ENCODE data around the gene ASB16.
A peak's percentile ranks its signal among the peaks of the same experiment; 100 is the strongest.

Gene ASB16, protein sequence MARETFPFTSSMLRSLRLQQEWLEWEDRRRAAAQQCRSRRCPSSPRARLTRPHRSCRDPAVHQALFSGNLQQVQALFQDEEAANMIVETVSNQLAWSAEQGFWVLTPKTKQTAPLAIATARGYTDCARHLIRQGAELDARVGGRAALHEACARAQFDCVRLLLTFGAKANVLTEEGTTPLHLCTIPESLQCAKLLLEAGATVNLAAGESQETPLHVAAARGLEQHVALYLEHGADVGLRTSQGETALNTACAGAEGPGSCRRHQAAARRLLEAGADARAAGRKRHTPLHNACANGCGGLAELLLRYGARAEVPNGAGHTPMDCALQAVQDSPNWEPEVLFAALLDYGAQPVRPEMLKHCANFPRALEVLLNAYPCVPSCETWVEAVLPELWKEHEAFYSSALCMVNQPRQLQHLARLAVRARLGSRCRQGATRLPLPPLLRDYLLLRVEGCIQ

GRCh38 chr17:44170499-44171201 lies at the start of gene ASB16:
ASB16 (plus strand) TSS chr17:44170704; CDS start chr17:44170790, 86 bp downstream.
- H3K36me3 ChIP-seq (replicated peaks; ENCODE audit: low read depth, low read length), result no peaks in the 10 kb centered on the region
- H3K27me3 ChIP-seq (ENCODE audit: low read depth, low read length), result no peaks in the 10 kb centered on the region; the same call in 1 of the 2 replicates
- H4K20me1 ChIP-seq (ENCODE audit: insufficient read depth, low read length), result no peaks in the 10 kb centered on the region
- TF ChIP-seq, protein P1, sequence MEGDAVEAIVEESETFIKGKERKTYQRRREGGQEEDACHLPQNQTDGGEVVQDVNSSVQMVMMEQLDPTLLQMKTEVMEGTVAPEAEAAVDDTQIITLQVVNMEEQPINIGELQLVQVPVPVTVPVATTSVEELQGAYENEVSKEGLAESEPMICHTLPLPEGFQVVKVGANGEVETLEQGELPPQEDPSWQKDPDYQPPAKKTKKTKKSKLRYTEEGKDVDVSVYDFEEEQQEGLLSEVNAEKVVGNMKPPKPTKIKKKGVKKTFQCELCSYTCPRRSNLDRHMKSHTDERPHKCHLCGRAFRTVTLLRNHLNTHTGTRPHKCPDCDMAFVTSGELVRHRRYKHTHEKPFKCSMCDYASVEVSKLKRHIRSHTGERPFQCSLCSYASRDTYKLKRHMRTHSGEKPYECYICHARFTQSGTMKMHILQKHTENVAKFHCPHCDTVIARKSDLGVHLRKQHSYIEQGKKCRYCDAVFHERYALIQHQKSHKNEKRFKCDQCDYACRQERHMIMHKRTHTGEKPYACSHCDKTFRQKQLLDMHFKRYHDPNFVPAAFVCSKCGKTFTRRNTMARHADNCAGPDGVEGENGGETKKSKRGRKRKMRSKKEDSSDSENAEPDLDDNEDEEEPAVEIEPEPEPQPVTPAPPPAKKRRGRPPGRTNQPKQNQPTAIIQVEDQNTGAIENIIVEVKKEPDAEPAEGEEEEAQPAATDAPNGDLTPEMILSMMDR (IDR thresholded peaks at IDR 0.05; ENCODE audit: low read depth, low read length), result no peak; the same call in 1 of the 2 replicates
- no peak for TF ChIP-seq EZH2phosphoT487 (IDR thresholded peaks at IDR 0.05; ENCODE audit: low read depth)
- no peak within 1 kb of the TSS for H3K27ac ChIP-seq (ENCODE audit: low read length)
- H3K4me2 ChIP-seq (ENCODE audit: low read length), result peak within 1 kb of the TSS; percentile 38
- no peaks in the 10 kb centered on the region for H3K9me3 ChIP-seq (ENCODE audit: insufficient read depth, low read length)
- peak within 1 kb of the TSS; percentile 6; the same call in 1 of the 2 replicates for H3K4me3 ChIP-seq (ENCODE audit: low read length)
- H2AFZ ChIP-seq (ENCODE audit: low read depth, low read length), result no peak within 1 kb of the TSS
- H3K4me1 ChIP-seq (ENCODE audit: low read length), result peaks cover 17% of the 10 kb centered on the region
- H3K9ac ChIP-seq (ENCODE audit: low read length), result no peak within 1 kb of the TSS
- H3K79me2 ChIP-seq (ENCODE audit: low read length), result no peaks in the 10 kb centered on the region

GRCh38 chr17:44120851-44121605 lies 49.5 kb upstream of the ASB16 start:
- Histone ChIP-seq H4K20me1 (ENCODE audit: insufficient read depth, low read length) (peaks cover 9% of the 10 kb centered on the region; the same call in 1 of the 2 replicates), H3K4me2 (ENCODE audit: low read length) (no peak overlapping the region), H3K27ac (ENCODE audit: low read length) (no peak overlapping the region), H3K4me1 (ENCODE audit: low read length) (peaks cover 7% of the 10 kb centered on the region), H3K9me3 (ENCODE audit: insufficient read depth, low read length) (no peaks in the 10 kb centered on the region), H3K36me3 (replicated peaks; ENCODE audit: low read depth, low read length) (no peaks in the 10 kb centered on the region), H2AFZ (ENCODE audit: low read depth, low read length) (no peak overlapping the region), H3K4me3 (ENCODE audit: low read length) (no peak overlapping the region), H3K27me3 (ENCODE audit: low read depth, low read length) (peaks cover 4% of the 10 kb centered on the region; the same call in 1 of the 2 replicates), H3K79me2 (ENCODE audit: low read length) (no peaks in the 10 kb centered on the region), H3K9ac (ENCODE audit: low read length) (no peak overlapping the region)
- no peak for TF ChIP-seq EZH2phosphoT487 (IDR thresholded peaks at IDR 0.05; ENCODE audit: low read depth)
- TF ChIP-seq, protein P1 (IDR thresholded peaks at IDR 0.05; ENCODE audit: low read depth, low read length), result no peak

GRCh38 chr17:44121997-44122815 lies 48.3 kb upstream of the ASB16 start:
- Histone ChIP-seq H3K9ac (ENCODE audit: low read length) (peak overlapping the region; percentile 71), H3K4me1 (ENCODE audit: low read length) (peaks cover 7% of the 10 kb centered on the region), H3K36me3 (replicated peaks; ENCODE audit: low read depth, low read length) (no peaks in the 10 kb centered on the region), H4K20me1 (ENCODE audit: insufficient read depth, low read length) (peaks cover 9% of the 10 kb centered on the region; the same call in 1 of the 2 replicates), H3K4me2 (ENCODE audit: low read length) (peak overlapping the region; percentile 96), H3K27me3 (ENCODE audit: low read depth, low read length) (peaks cover 4% of the 10 kb centered on the region; the same call in 1 of the 2 replicates), H3K4me3 (ENCODE audit: low read length) (peak overlapping the region; percentile 89), H3K9me3 (ENCODE audit: insufficient read depth, low read length) (no peaks in the 10 kb centered on the region), H3K27ac (ENCODE audit: low read length) (no peak overlapping the region), H2AFZ (ENCODE audit: low read depth, low read length) (no peak overlapping the region), H3K79me2 (ENCODE audit: low read length) (no peaks in the 10 kb centered on the region)
- no peak for TF ChIP-seq EZH2phosphoT487 (IDR thresholded peaks at IDR 0.05; ENCODE audit: low read depth)
- TF ChIP-seq, protein P1 (IDR thresholded peaks at IDR 0.05; ENCODE audit: low read depth, low read length), result no peak
